HepG2 (cell line): ENCODE results near the gene NEK5. TPM values are rescaled to one million over a fixed set of nuclear protein-coding genes. Genes with fewer than 3 reads are reported as not detected.

ENCODE experiments used
- ATF7 ChIP-seq, 2 experiments: fragments of 450-650 bp in 1 of 2; sonication (generic) in 1 of 2; formaldehyde crosslinking in 1 of 2; IDR thresholded peaks; 2 replicates each; pipeline versions ENCODE4 v1.4.0 to v1.6.1; 2016 to 2020; ENCODE audit warnings: antibody characterized with exemption in 1 of 2, mild to moderate bottlenecking in 1 of 2, missing genetic modification reagents in 1 of 2
- CBX5 ChIP-seq: sonication (generic); formaldehyde crosslinking; IDR thresholded peaks from 2 replicates; pipeline ENCODE4 v1.4.0; 2020; ENCODE audit warnings: missing genetic modification reagents, borderline replicate concordance
- EP300 ChIP-seq, 3 experiments: sonication (generic) in 1 of 3; formaldehyde crosslinking in 1 of 3; IDR thresholded peaks; 2 replicates each; pipeline versions ENCODE4 v1.5.1 to v1.6.1; 2011 to 2020; ENCODE audit warnings: low read depth in 2 of 3, low read length in 2 of 3, borderline replicate concordance in 1 of 3, improper control_type of control experiment in 1 of 3, mild to moderate bottlenecking in 1 of 3, missing genetic modification reagents in 1 of 3, moderate library complexity in 1 of 3
- HNF4A ChIP-seq: sonication (generic); formaldehyde crosslinking; IDR thresholded peaks from 2 replicates; pipeline ENCODE4 v1.4.0; 2020; ENCODE audit warnings: missing genetic modification reagents
- LCORL ChIP-seq, 2 experiments: fragments of 450-650 bp in 1 of 2; sonication (generic) in 1 of 2; formaldehyde crosslinking in 1 of 2; IDR thresholded peaks; 2 replicates each; pipeline versions ENCODE4 v1.5.0 to v1.6.1; 2017 to 2020; ENCODE audit warnings: antibody characterized with exemption in 1 of 2, missing genetic modification reagents in 1 of 2
- PAXIP1 ChIP-seq: sonication (generic); formaldehyde crosslinking; conservative IDR thresholded peaks from 2 replicates; pipeline ENCODE4 v1.4.0; 2020; ENCODE audit warnings: mild to moderate bottlenecking, missing genetic modification reagents, moderate library complexity
- SOX13 ChIP-seq, 3 experiments: fragments of 450-650 bp in 1 of 3; sonication (generic) in 1 of 3; formaldehyde crosslinking in 1 of 3; IDR thresholded peaks in 2 of 3; conservative IDR thresholded peaks in 1 of 3; 2 replicates each; pipeline versions ENCODE4 v1.5.0 to v1.6.1; 2016 to 2020; ENCODE audit warnings: antibody characterized with exemption in 1 of 3, mild to moderate bottlenecking in 1 of 3, missing compliant biosample characterization in 1 of 3, missing genetic modification reagents in 1 of 3, moderate library complexity in 1 of 3
- SOX6 ChIP-seq, 2 experiments: fragments of 450-650 bp in 1 of 2; sonication (generic) in 1 of 2; formaldehyde crosslinking in 1 of 2; IDR thresholded peaks; 2 replicates each; pipeline versions ENCODE4 v1.4.0 to v1.6.1; 2017 to 2020; ENCODE audit warnings: antibody characterized with exemption in 1 of 2, mild to moderate bottlenecking in 1 of 2, missing genetic modification reagents in 1 of 2
- SYNCRIP ChIP-seq: fragments of 200-400 bp; formaldehyde crosslinking; IDR thresholded peaks from 2 replicates; pipeline ENCODE4 v1.6.1; 2018; ENCODE audit warnings: mild to moderate bottlenecking, low read depth, low read length; ENCODE audit not compliant: insufficient read depth
- ZGPAT ChIP-seq: IDR thresholded peaks from 2 replicates; pipeline ENCODE4 v1.6.1; 2016; ENCODE audit warnings: mild to moderate bottlenecking
- ZNF280D ChIP-seq: sonication (generic); formaldehyde crosslinking; IDR thresholded peaks from 2 replicates; pipeline ENCODE4 v1.5.1; 2020; ENCODE audit warnings: mild to moderate bottlenecking, missing genetic modification reagents
- ZSCAN22 ChIP-seq: sonication (generic); formaldehyde crosslinking; IDR thresholded peaks from 2 replicates; pipeline ENCODE4 v1.4.0; 2020; ENCODE audit warnings: mild to moderate bottlenecking, missing genetic modification reagents
- polyA plus RNA-seq, 8 experiments: library from polyadenylated mRNA; depleted of rRNA in 3 of 8; stranded (reverse) in 7 of 8; unstranded in 1 of 8; fragments of >200 nt; fragmentation: Illumina TruSeq in 4 of 8; extraction: Trizol in 4 of 8; gene quantifications; 2 replicates each; pipeline versions ENCODE4 v1.2.1 to v1.2.3, GENCODE V29; 2011 to 2016; ENCODE audit warnings: low read depth in 4 of 8, missing spikeins in 1 of 8, mixed read lengths in 1 of 8; ENCODE audit not compliant: insufficient read depth in 1 of 8
- total RNA-seq, 5 experiments: library from RNA; depleted of rRNA; stranded (reverse); fragments of >200 nt; fragmentation: Illumina TruSeq; extraction: Trizol; gene quantifications; 2 replicates each; pipeline ENCODE4 v1.2.3, GENCODE V29; 2016; ENCODE audit warnings: low read depth in 1 of 5

NEK5 gene
- total and polyA plus RNA-seq, 2 of the 13 experiments (the other 11 are each of a cell fraction or from before 2014, with no cell fraction given): 0.12 to 0.22 TPM

- TF ChIP-seq ZNF280D (CRISPR knock-in tag) (peak; percentile 84), SYNCRIP (no peak), EP300 (IDR thresholded peaks at IDR 0.05; ENCODE audit: low read depth in 2 of 2, low read length in 2 of 2) (peak in 1 of 2 experiments; percentile 43; a peak in 1 of 4 replicates), EP300 (CRISPR knock-in tag; IDR thresholded peaks at IDR 0.05; ENCODE audit: borderline replicate concordance) (no peak), CBX5 (CRISPR knock-in tag) (0 out of 2 replicates have a peak, but pooled peaks have one; percentile 51), HNF4A (CRISPR knock-in tag) (peak; percentile 51; the same call in 1 of the 2 replicates), ZGPAT (no peak), ZSCAN22 (no peak), SOX6 (IDR thresholded peaks at IDR 0.05) (no peak), SOX6 (CRISPR knock-in tag; IDR thresholded peaks at IDR 0.05) (peak; percentile 64), ATF7 (IDR thresholded peaks at IDR 0.05) (no peak), ATF7 (CRISPR knock-in tag; IDR thresholded peaks at IDR 0.05) (no peak), SOX13 (IDR thresholded peaks at IDR 0.05) (0 out of 2 replicates have a peak, but pooled peaks have one; percentile 51), SOX13 (CRISPR knock-in tag; conservative IDR thresholded peaks at IDR 0.05 in 1 of 2, IDR thresholded peaks at IDR 0.05 in 1 of 2) (peak in 1 of 2 experiments; percentile 65; a peak in 2 of 4 replicates), LCORL (IDR thresholded peaks at IDR 0.05) (0 out of 2 replicates have a peak, but pooled peaks have one; percentile 42), LCORL (CRISPR knock-in tag; IDR thresholded peaks at IDR 0.05) (no peak), PAXIP1 (CRISPR knock-in tag) (0 out of 2 replicates have a peak, but pooled peaks have one; percentile 19)
Measured at GRCh38 chr13:52067237-52067636, 61.6 kb downstream of the NEK5 start (continued).
